Activated naive CD8-positive, alpha-beta T cell (primary cell): ENCODE results near the gene HOXC11.

Source experiments
- H3K27ac Mint-ChIP-seq: one replicate; pipeline ENCODE4 v1.8.0; 2021; ENCODE audit warnings: mixed read lengths
- H3K27me3 Mint-ChIP-seq: one replicate; pipeline ENCODE4 v1.8.0; 2021; ENCODE audit warnings: mixed read lengths
- H3K36me3 Mint-ChIP-seq: one replicate; pipeline ENCODE4 v1.8.0; 2021; ENCODE audit warnings: mixed read lengths
- H3K4me1 Mint-ChIP-seq: one replicate; pipeline ENCODE4 v1.8.0; 2021; ENCODE audit warnings: low read depth, mixed read lengths
- H3K4me3 Mint-ChIP-seq: one replicate; pipeline ENCODE4 v1.8.0; 2021; ENCODE audit warnings: mild to moderate bottlenecking, mixed read lengths
- H3K9me3 Mint-ChIP-seq: one replicate; pipeline ENCODE4 v1.8.0; 2021; ENCODE audit warnings: low read depth, mixed read lengths

The HOXC11 gene

GRCh38 chr12:53998110-53998899 lies 25.4 kb downstream of the HOXC11 start:
- Mint-ChIP-seq H3K27me3 (peaks cover 50% of the 10 kb centered on the region), H3K4me1 (peaks cover 40% of the 10 kb centered on the region), H3K4me3 (no peak overlapping the region), H3K9me3 (no peaks in the 10 kb centered on the region), H3K36me3 (no peaks in the 10 kb centered on the region), H3K27ac (no peak overlapping the region)

DNA sequence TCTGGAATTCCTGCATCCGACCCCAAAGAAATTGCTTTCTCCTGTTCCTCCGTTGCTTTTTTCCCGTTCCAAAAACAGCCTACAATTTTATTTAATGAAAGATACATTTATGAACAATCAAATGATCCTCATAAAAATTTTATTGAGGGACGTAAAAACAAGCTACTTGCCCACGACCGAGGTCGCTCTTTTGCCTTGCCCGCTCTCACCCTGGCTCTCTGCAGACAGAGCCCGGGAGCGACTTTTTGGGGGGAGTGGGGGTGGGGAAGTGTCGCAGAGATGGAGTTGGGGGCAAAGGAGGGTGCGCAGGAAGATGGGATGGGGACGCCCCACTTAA lies 25.9 kb downstream of the HOXC11 start:
- Mint-ChIP-seq H3K9me3 (no peaks in the 10 kb centered on the region), H3K4me1 (peaks cover 36% of the 10 kb centered on the region), H3K36me3 (no peaks in the 10 kb centered on the region), H3K4me3 (no peak overlapping the region), H3K27me3 (peaks cover 50% of the 10 kb centered on the region), H3K27ac (no peak overlapping the region)

DNA sequence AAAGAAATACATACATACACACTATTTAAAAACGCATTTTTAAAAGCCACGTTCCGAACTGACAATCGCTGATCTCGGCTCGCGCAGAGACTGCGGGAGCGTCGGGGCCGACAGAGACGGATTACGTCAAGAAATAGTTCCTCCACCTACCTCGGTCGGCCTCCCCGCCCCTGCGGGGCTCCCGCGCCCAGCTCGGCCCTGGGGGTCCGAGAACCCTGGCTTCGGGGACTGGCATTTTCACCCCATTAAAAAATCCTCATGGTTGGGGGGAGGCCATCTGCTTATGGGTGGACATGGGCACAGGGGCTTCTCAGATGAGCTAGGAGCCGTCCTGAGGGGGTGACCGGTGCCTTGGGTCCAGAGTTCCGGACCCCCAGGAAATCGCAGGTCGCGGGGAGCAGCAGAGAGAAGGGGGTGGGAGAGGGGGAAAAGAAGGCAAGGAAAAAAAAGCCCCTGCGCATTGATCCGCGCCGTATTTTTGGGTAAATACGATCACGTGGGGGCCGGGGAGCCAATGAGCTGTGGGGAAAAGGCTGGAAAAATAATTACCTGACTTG lies 26.7 kb downstream of the HOXC11 start:
- no peaks in the 10 kb centered on the region for H3K9me3 Mint-ChIP-seq
- H3K27me3 Mint-ChIP-seq, result peaks cover 47% of the 10 kb centered on the region
- H3K36me3 Mint-ChIP-seq, result no peaks in the 10 kb centered on the region
- H3K4me3 Mint-ChIP-seq, result peak overlapping the region; percentile 65
- peaks cover 32% of the 10 kb centered on the region for H3K4me1 Mint-ChIP-seq
- no peak overlapping the region for H3K27ac Mint-ChIP-seq

DNA sequence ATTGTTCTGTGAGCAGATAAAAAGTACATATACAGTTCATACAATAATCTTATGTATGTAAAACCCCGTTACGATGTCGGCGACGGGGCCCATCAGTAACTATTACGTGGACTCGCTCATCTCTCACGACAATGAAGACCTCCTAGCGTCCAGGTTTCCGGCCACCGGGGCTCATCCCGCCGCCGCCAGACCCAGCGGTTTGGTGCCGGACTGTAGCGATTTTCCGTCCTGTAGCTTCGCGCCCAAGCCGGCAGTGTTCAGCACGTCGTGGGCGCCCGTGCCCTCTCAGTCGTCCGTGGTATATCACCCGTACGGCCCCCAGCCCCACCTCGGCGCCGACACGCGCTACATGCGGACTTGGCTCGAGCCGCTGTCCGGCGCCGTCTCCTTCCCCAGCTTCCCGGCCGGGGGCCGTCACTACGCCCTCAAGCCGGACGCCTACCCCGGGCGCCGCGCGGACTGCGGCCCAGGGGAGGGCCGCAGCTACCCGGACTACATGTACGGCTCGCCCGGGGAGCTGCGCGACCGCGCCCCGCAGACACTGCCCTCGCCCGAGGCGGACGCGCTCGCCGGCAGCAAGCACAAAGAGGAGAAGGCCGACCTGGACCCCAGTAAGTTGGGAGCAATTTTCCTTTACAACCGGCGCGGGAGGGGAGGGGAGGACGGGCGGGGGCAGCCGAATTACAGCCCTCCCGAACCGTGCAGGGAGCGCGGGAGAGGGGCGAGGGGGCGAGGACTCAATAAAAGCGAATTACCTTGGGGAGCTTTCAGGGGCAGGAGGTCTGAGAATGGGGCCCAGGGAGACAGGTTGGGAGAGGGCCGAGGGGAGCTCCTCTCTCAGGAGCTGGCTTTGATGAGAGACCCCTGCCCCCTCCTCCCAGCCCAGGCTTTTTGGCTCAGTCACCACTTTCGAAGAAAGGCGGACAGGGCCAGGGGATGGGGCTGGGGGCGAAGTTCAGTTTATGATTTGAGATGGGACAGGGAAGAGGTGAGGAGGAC lies 27.5 kb downstream of the HOXC11 start, which contains the start of gene HOXC9:
Gene HOXC9, plus strand, starts transcription at position 46 of the 999 bp plus-strand sequence. Its CDS starts 28 bp downstream, at position 74.
- Mint-ChIP-seq H3K27me3 (peaks cover 46% of the 10 kb centered on the region), H3K4me1 (peaks cover 29% of the 10 kb centered on the region), H3K9me3 (no peaks in the 10 kb centered on the region), H3K4me3 (peak within 1 kb of the TSS; percentile 65), H3K27ac (no peak within 1 kb of the TSS), H3K36me3 (no peaks in the 10 kb centered on the region)

DNA sequence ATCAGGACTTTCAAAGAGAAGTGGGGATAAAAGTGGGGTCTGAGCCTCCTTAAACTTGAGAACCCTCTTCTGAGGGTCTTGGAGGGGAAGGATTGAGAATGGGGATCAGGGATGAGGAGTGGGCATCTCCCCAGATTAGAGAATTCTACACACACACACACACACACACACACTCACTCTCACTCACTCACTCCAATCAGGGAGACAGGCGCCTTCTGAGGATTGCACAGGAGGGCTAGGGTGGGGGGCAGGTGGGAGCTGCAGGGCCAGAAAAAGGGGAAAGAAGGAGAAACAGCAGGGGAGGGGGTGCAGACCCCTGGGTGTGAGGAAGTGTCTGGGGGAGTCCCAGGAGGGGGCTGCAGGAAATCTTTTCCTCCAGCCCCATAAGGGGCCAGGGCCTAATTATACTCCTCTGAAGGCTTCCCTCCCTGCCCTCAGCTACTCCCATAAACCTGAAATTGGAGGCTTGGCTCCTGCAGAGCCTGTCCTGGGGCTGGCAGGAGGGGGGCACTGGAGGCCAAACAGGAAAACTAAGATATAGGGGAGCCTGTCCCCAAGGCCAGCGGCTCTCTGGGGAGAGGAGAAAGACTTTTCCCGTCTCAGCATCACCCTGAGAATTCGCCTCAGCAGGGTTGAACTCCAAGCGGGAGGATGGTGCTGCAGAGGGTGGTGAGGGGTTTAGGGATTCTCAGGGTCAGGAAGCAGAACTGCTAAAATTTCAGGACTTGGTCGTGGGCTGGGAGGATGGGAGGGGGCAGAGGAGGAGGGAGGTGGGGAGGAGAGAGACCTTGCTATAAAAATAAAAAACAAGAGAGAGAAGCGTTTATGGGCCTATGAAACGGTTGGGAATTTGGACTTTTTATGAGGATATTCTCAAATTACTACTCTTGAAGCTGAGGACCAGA lies 28.6 kb downstream of the HOXC11 start:
- Mint-ChIP-seq H3K9me3 (no peaks in the 10 kb centered on the region), H3K4me3 (no peak overlapping the region), H3K27ac (no peak overlapping the region), H3K36me3 (no peaks in the 10 kb centered on the region), H3K4me1 (peaks cover 29% of the 10 kb centered on the region), H3K27me3 (peaks cover 52% of the 10 kb centered on the region)

DNA sequence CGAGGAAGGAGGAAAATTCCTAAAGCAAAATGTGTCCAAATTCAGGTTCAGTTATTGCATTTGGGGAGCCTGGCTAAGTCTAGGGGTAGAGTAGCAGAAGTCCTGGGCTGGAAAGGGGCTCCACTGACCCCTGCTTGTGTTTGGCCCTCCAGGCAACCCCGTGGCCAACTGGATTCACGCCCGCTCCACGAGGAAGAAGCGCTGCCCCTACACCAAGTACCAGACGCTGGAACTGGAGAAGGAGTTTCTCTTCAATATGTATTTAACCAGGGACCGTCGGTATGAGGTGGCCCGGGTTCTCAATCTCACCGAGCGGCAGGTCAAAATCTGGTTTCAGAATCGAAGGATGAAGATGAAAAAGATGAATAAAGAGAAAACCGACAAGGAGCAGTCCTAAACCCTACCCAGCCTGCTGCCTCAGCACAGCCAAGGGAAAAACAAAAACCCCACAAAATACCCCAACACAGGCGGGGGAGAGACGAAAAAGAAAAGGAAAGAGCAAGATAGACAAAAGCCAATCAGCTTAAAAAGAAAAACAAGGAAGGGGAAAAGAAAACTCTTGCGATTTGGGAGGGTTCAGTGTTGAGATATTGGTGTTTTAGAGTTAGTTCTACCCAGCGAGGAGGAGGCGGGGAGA lies 29.5 kb downstream of the HOXC11 start:
- Mint-ChIP-seq H3K9me3 (no peaks in the 10 kb centered on the region), H3K27me3 (peaks cover 52% of the 10 kb centered on the region), H3K36me3 (no peaks in the 10 kb centered on the region), H3K27ac (no peak overlapping the region), H3K4me1 (peaks cover 27% of the 10 kb centered on the region), H3K4me3 (peak overlapping the region; percentile 15)

DNA sequence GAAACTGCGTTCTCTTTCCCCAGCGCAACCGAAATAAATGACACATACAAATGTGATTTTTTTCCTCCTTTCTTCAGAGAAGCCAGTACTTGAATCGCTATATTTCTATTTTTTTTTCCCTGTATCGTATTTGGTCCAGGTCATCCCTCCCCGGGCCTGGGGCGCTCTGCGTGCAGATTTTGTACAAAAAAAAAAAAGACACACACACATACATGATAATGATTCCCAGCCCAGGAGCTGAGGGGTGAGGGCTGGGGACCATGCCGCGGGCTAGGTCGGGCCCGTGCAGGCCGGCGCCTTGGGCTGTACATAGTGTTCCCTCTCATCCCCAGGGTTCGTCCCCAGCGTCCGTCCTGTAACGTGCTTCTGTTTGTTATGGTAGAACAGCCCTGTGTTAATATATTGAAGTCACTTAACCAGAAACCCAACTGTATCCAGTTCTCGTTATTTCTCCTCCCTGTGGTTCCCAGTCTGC lies 30.0 kb downstream of the HOXC11 start:
- H3K27ac Mint-ChIP-seq, result no peak overlapping the region
- peak overlapping the region; percentile 15 for H3K4me3 Mint-ChIP-seq
- H3K4me1 Mint-ChIP-seq, result peaks cover 22% of the 10 kb centered on the region
- peaks cover 50% of the 10 kb centered on the region for H3K27me3 Mint-ChIP-seq
- H3K9me3 Mint-ChIP-seq, result no peaks in the 10 kb centered on the region
- H3K36me3 Mint-ChIP-seq, result no peaks in the 10 kb centered on the region

GRCh38 chr12:54003625-54004024 lies 30.7 kb downstream of the HOXC11 start:
- Mint-ChIP-seq H3K9me3 (no peaks in the 10 kb centered on the region), H3K4me3 (no peak overlapping the region), H3K36me3 (no peaks in the 10 kb centered on the region), H3K27ac (peak overlapping the region; percentile 70), H3K27me3 (peaks cover 43% of the 10 kb centered on the region), H3K4me1 (peaks cover 21% of the 10 kb centered on the region)

- Mint-ChIP-seq H3K9me3 (no peaks in the 10 kb centered on the region), H3K27ac (no peak overlapping the region), H3K4me3 (no peak overlapping the region), H3K27me3 (peaks cover 40% of the 10 kb centered on the region), H3K36me3 (no peaks in the 10 kb centered on the region), H3K4me1 (peaks cover 22% of the 10 kb centered on the region)
These were observed 31.3 kb downstream of the HOXC11 start for GRCh38 chr12:54004063-54004840.

DNA sequence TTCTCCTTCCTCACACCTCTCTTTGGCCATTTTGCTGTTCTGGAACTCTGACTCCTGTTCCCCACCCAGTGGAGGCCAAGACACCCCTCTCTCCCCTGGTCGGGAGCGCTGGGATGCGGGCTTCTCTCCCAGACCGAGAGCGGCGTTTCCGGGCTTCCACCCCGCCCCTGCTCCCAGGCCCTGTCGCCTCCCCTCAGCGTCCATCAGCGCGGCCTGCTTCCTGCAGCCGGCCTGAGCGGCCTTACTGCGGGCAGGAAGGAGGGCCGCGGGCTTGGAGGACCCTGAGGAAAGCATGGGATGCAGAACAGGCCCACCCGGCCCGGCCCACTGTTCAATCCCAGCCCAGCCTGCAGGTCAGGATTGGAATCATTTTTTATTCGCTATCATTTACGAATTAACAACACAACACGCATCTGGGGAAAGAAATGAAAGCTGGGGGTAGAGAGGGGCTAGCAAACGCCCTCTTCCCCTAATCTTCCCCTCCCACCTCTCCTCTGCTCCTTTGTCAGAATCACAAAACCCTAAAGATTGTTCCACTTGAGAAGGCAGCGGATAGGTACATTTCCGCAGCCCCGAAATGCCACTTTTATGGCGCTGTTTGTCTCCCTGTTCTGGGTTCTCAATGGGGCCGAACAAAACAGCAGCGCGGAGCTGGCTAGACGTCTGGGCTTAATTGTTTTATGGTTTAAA lies 32.1 kb downstream of the HOXC11 start:
- Mint-ChIP-seq H3K27ac (no peak overlapping the region), H3K27me3 (peaks cover 43% of the 10 kb centered on the region), H3K9me3 (no peaks in the 10 kb centered on the region), H3K36me3 (no peaks in the 10 kb centered on the region), H3K4me3 (peak overlapping the region; percentile 38), H3K4me1 (peaks cover 23% of the 10 kb centered on the region)

DNA sequence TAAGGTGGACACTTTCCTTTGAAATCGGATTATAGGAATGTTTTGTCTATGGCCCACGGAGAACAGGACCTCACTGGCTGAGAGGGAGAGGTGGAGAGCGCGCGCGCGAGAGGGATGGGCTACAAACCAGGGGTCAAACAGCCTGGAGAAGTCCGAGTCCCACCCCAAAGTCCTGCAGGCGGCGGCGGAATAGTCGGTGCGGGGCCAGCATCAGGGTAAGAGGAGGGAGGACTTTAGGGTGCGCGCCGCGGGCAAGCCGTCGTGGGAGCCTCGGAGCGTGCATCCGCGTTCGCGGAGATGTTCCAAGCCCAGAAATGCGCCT lies 32.6 kb downstream of the HOXC11 start:
- Mint-ChIP-seq H3K27ac (no peak overlapping the region), H3K4me3 (peak overlapping the region; percentile 38), H3K36me3 (no peaks in the 10 kb centered on the region), H3K4me1 (peaks cover 22% of the 10 kb centered on the region), H3K27me3 (peaks cover 46% of the 10 kb centered on the region), H3K9me3 (no peaks in the 10 kb centered on the region)

DNA sequence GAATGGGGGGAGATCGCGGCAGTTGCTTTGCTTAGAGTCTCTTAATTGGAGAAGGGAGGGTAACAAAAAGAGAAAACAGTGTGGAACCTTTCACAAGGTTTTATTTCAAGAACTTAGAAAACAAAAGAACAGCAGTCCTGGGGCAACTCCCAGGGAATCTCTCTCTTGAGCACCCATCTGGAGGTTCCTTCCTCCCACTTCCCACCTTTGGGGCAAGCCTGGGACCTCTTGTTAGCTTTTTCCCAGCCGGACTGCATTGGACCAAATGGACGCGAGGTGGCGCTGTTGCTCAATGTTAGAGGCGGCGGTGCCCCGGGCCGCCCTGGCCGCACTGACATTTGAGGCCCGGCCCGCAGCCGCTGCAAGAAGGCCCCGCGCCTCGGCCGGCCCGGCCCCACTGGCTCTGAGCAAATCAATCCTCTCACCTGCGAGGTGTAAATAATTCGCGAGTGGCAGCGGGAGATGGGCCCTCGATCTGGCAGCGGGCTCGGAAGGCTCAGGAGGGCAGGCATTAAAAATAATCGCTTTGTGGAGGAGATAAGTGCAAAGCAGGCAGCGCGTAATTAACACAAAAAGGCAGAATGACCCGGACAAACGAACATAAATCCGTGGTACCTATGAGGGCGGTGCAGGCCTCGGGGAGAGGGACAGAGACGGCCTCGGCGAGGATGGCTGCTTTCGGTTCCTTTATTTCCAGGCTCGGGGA lies 33.1 kb downstream of the HOXC11 start:
- Mint-ChIP-seq H3K36me3 (no peaks in the 10 kb centered on the region), H3K9me3 (no peaks in the 10 kb centered on the region), H3K27ac (no peak overlapping the region), H3K4me3 (peak overlapping the region; percentile 85), H3K4me1 (peaks cover 23% of the 10 kb centered on the region), H3K27me3 (peaks cover 48% of the 10 kb centered on the region)
